Measurements from ENCODE around the gene GLIPR1. TPM values are rescaled to one million over a fixed set of nuclear protein-coding genes. Genes with fewer than 3 reads are reported as not detected.

Gene GLIPR1
- total and polyA plus RNA-seq, 8 donors, result 12.4 to 68.2 (median 13.8) TPM

DNA sequence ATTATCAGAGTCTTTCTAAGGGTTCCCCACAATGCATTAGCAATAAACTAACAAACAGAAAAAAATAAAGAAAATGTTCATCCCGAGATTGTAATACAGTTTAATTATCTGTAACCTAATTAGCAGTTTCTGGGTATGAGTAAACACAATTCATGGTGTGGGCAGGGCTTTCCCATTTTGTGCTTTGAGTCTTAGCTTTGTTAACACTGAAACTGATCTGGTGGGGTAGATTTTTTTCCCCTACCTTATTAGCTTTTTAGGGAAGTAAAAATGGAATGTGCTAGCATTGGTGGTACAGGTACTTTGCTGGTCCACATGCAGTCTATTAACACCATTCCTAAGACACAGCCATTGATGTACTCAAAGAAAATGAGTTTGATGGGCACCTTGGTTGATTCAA, 49.3 kb downstream of the GLIPR1 start:
- TF ChIP-seq, protein P1, sequence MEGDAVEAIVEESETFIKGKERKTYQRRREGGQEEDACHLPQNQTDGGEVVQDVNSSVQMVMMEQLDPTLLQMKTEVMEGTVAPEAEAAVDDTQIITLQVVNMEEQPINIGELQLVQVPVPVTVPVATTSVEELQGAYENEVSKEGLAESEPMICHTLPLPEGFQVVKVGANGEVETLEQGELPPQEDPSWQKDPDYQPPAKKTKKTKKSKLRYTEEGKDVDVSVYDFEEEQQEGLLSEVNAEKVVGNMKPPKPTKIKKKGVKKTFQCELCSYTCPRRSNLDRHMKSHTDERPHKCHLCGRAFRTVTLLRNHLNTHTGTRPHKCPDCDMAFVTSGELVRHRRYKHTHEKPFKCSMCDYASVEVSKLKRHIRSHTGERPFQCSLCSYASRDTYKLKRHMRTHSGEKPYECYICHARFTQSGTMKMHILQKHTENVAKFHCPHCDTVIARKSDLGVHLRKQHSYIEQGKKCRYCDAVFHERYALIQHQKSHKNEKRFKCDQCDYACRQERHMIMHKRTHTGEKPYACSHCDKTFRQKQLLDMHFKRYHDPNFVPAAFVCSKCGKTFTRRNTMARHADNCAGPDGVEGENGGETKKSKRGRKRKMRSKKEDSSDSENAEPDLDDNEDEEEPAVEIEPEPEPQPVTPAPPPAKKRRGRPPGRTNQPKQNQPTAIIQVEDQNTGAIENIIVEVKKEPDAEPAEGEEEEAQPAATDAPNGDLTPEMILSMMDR (IDR thresholded peaks at IDR 0.05), result no peak
- intact Hi-C loops (cut with DNase I), result no loop called here
- H3K27ac ChIP-seq, result no peak overlapping the region
- no peaks in the 10 kb centered on the region for H3K4me1 ChIP-seq
- no peaks in the 10 kb centered on the region for H3K9me3 ChIP-seq
- ATAC-seq, result no peak
- H3K36me3 ChIP-seq, result no peaks in the 10 kb centered on the region
- no peaks in the 10 kb centered on the region for H3K27me3 ChIP-seq
- DNase-seq, result no peak
- H3K4me3 ChIP-seq, result no peak overlapping the region

DNA sequence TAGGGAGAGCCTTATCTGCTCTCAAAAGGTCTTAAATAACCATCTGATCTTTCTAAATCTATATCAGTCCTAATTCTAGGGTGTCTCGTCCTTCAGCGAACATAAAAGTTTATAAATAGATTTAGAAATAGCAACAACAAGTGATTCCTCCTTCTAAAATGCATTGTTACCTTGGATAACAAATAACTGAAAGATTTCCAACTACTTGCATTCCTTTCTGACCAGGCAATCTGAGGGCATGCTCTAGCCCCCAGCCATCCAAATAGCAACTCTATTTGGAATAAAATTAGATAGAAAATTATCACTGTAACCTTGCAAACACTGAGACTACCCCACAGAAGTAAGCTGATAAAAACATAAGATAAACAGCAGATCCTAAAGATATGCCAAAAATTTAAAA, 52.7 kb downstream of the GLIPR1 start:
- H3K27ac ChIP-seq, result no peak overlapping the region
- TF ChIP-seq, protein P1 (IDR thresholded peaks at IDR 0.05), result no peak
- H3K4me3 ChIP-seq, result no peak overlapping the region
- intact Hi-C loops (cut with DNase I), result no loop called here
- H3K27me3 ChIP-seq, result no peaks in the 10 kb centered on the region
- no peaks in the 10 kb centered on the region for H3K36me3 ChIP-seq
- DNase-seq (no peak), ATAC-seq (no peak)
- no peaks in the 10 kb centered on the region for H3K4me1 ChIP-seq
- no peaks in the 10 kb centered on the region for H3K9me3 ChIP-seq

DNA sequence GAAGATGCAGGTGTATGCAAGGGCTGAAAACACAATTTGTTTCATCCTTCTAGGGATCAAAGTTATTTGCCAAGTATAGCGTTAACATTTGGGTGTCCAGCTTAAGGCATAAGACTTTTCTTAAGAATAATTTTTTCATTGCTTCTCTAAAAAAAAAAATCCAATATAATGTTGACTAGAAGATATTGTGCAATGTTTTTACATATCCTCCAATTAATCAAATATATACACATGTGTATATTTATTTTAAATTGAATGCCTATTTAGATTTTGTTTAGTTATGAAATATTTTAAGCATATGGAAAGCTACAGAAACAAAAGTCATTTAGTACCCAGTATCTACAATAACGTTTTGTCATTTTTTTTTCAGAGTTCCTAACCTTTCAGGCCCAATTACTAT, 59.3 kb downstream of the GLIPR1 start:
- Histone ChIP-seq H3K27ac (no peak overlapping the region), H3K4me3 (no peak overlapping the region), H3K36me3 (no peaks in the 10 kb centered on the region), H3K27me3 (no peaks in the 10 kb centered on the region), H3K9me3 (no peaks in the 10 kb centered on the region), H3K4me1 (no peaks in the 10 kb centered on the region)
- DNase-seq (no peak), ATAC-seq (no peak)
- intact Hi-C loops (cut with DNase I), result no loop called here
- TF ChIP-seq, protein P1 (IDR thresholded peaks at IDR 0.05), result no peak

DNA sequence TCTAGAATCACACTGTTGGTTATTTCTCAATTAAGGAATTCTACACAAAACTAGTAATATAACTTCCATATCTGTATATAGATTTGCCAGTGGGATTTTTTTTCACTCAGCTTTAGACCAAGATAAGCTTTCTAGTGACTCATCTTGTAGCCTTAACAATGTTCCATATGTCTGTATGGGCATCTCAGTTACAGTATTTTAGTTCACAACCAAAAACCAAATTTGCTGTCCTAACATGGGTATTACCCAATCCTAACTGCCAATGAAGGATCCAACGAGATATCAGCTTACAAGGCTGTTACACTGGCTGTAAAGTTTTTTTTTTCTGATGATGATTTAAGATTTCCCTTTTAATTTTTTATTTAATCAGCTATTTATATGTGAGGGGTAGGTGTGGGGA, 62.4 kb downstream of the GLIPR1 start:
- H3K27ac ChIP-seq, result no peak overlapping the region

DNA sequence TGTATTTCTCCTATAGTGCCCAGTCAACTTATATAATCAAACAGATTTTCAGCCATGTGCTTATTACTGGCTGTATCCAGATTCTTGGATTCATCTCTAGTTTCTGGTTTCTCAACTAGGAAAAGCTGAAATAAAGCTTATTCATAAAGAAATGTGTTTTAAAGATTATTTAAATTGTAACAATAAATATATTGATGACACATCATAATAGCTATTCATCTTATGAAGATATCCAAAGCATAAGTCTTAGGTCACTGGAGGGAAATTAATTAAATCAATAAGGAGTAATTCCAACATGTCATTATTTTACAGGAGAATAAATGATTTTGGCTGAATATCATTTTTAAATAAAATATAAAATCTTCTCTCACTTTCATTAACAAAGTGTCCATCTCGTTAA, 63.0 kb downstream of the GLIPR1 start:
- Histone ChIP-seq H3K36me3 (no peaks in the 10 kb centered on the region), H3K9me3 (no peaks in the 10 kb centered on the region), H3K4me1 (no peaks in the 10 kb centered on the region), H3K27ac (no peak overlapping the region), H3K27me3 (no peaks in the 10 kb centered on the region), H3K4me3 (no peak overlapping the region)
- DNase-seq (no peak), ATAC-seq (no peak)
- TF ChIP-seq, protein P1 (IDR thresholded peaks at IDR 0.05), result no peak
- intact Hi-C loops (cut with DNase I), result no loop called here

More for the DNA sequence above, 62.4 kb downstream of the GLIPR1 start:
- TF ChIP-seq, protein P1 (IDR thresholded peaks at IDR 0.05), result no peak
- Histone ChIP-seq H3K27me3 (no peaks in the 10 kb centered on the region), H3K36me3 (no peaks in the 10 kb centered on the region), H3K4me3 (no peak overlapping the region), H3K9me3 (no peaks in the 10 kb centered on the region), H3K4me1 (no peaks in the 10 kb centered on the region)
- ATAC-seq, result no peak
- intact Hi-C loops (cut with DNase I), result no loop called here
- no peak for DNase-seq
